Measurements from ENCODE around the gene LAMA3. TPM values are rescaled to one million over a fixed set of nuclear protein-coding genes. Genes with fewer than 3 reads are reported as not detected.

LAMA3 gene
- total RNA-seq, 4 donors from 2014 or later = 14.9 to 81.4 (median 69.3) TPM

DNA sequence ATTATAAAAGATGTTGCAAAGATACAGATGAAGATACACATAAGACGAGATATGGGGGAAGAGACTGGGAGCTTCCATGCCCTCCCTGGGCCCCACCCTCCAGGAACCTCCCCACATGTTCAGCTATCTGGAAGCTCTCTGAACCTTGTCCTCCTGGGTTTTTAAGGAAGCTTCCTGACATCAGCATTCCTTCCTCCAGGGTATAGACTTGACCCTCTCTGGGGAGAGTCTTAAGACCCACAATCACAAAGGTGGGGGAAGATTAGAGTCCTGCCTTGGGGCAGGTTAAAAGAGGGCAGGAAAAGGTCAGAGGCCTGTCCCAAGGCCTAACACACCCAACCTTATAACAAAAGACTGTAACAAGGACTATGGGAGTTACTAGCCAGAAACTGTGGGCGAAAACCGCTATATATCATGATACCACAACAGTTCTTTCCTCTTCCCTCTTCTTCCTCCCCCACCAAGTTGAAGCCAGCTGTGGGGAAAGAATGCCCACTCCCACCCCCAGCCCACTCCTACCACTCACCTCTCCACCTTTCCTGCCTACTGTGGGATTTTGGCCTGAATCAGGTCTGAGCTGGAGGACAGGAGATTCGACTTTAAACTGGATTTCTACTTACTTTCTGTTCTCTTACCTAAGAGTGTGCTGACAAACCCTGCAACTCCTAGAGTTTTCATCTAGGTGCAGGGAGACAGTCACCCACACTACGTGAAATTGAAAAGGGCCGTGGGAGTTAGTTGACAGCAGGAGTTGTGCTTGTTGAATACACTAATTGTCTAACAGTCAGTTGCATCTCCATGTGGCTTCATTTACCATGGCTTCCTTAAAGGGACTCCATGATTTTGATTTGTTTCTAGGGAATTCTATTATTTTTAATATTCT, 105.0 kb downstream of the LAMA3 start:
- Histone ChIP-seq H3K9me3 (no peaks in the 10 kb centered on the region), H3K4me3 (no peak overlapping the region), H3K27me3 (no peaks in the 10 kb centered on the region), H3K4me1 (no peaks in the 10 kb centered on the region), H3K36me3 (no peaks in the 10 kb centered on the region), H3K27ac (no peak overlapping the region)
- TF ChIP-seq POLR2A (IDR thresholded peaks at IDR 0.05) = no peak
- TF ChIP-seq, protein P1, sequence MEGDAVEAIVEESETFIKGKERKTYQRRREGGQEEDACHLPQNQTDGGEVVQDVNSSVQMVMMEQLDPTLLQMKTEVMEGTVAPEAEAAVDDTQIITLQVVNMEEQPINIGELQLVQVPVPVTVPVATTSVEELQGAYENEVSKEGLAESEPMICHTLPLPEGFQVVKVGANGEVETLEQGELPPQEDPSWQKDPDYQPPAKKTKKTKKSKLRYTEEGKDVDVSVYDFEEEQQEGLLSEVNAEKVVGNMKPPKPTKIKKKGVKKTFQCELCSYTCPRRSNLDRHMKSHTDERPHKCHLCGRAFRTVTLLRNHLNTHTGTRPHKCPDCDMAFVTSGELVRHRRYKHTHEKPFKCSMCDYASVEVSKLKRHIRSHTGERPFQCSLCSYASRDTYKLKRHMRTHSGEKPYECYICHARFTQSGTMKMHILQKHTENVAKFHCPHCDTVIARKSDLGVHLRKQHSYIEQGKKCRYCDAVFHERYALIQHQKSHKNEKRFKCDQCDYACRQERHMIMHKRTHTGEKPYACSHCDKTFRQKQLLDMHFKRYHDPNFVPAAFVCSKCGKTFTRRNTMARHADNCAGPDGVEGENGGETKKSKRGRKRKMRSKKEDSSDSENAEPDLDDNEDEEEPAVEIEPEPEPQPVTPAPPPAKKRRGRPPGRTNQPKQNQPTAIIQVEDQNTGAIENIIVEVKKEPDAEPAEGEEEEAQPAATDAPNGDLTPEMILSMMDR (IDR thresholded peaks at IDR 0.05) = no peak
- DNase-seq = no peak

DNA sequence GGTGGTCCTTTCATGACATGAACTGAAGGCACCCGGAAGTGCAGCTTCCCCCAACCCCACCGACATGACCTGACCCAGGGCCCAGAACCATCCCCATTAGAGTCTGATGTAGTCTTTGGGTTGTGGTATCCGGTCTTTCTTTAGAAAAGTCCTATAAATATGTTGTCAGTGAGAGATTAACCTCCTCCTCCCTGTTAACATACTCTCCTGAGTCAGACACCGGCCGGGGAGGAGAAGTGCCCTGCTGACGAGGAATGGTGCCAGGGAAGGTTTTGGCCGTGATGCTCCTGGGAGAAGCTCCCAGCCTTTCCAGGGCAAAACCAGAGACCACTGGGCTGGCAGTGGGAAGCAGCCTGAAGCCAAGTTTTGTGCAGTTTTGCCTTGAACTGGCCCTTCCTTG, 109.0 kb downstream of the LAMA3 start:
- Histone ChIP-seq H3K27me3 (no peaks in the 10 kb centered on the region), H3K27ac (no peak overlapping the region), H3K4me1 (no peaks in the 10 kb centered on the region), H3K9me3 (no peaks in the 10 kb centered on the region), H3K36me3 (no peaks in the 10 kb centered on the region), H3K4me3 (no peak overlapping the region)
- TF ChIP-seq, protein P1 (IDR thresholded peaks at IDR 0.05) = no peak
- no peak for TF ChIP-seq POLR2A (IDR thresholded peaks at IDR 0.05)
- DNase-seq = no peak

DNA sequence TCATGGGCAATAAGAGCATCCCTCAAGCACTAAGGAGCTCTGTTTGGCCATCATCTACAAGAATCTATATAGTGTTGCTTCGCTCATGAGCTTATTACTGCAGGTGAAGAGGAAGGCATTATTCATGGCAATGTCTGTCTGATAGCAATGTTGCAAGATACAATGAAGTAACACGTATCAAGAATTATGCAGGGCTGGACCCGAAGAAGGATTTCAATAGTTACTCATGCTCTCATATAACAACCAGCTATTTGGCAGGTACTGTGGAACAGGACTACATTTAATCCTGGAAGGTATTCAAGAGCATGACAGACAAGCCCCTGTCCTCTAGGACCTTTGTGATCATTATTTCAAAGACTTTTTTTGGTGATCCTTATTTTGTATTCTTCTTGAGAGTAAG, 109.6 kb downstream of the LAMA3 start:
- H3K36me3 ChIP-seq = no peaks in the 10 kb centered on the region
- H3K4me3 ChIP-seq = no peak overlapping the region
- H3K4me1 ChIP-seq = no peaks in the 10 kb centered on the region
- DNase-seq = no peak
- TF ChIP-seq POLR2A (IDR thresholded peaks at IDR 0.05) = no peak
- TF ChIP-seq, protein P1 (IDR thresholded peaks at IDR 0.05) = no peak
- H3K27ac ChIP-seq = no peak overlapping the region
- no peaks in the 10 kb centered on the region for H3K27me3 ChIP-seq
- H3K9me3 ChIP-seq = no peaks in the 10 kb centered on the region

DNA sequence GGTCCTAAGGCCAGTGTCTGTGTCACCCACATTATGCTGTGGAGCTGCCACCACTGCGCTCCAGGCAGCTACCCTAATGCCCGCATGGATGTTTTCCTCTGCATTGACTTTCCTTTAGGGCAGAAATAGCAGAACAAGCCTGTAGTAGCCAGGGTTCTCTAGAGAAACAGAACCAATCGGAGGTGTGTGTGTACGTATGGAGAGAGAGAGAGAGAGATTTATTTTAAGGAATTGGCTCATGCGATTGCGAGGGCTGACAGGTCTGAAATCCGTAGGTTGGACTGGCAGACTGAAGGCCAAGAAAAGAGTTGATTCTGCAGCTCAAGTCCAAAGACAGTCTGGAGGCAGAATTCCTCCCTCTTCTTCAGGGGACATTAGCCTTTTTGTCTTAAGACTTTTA, 110.3 kb downstream of the LAMA3 start:
- H3K9me3 ChIP-seq = no peaks in the 10 kb centered on the region
- TF ChIP-seq, protein P1 (IDR thresholded peaks at IDR 0.05) = no peak
- no peak for TF ChIP-seq POLR2A (IDR thresholded peaks at IDR 0.05)

DNA sequence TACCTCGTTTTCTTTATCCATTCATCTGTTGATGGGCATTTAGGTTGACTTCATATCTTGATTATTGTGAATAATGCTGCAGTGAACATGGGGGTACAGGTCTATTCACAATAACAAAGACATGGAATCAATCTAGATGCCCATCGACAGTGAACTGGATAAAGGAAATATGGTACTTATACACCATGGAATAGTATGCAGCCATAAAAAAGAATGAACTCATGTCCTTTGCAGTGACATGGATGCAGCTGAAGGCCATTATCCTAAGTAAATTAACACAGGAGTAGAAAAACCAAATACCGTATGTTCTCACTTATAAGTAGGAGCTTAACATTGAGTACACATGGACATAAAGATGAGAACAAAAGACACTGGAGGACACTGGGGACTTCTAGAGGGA, 111.6 kb downstream of the LAMA3 start:
- no peak overlapping the region for H3K4me3 ChIP-seq
- H3K27ac ChIP-seq = no peak overlapping the region
- TF ChIP-seq, protein P1 (IDR thresholded peaks at IDR 0.05) = no peak
- no peak for TF ChIP-seq POLR2A (IDR thresholded peaks at IDR 0.05)
- H3K4me1 ChIP-seq = no peaks in the 10 kb centered on the region
- H3K9me3 ChIP-seq = no peaks in the 10 kb centered on the region
- no peaks in the 10 kb centered on the region for H3K27me3 ChIP-seq
- no peak for DNase-seq
- H3K36me3 ChIP-seq = no peaks in the 10 kb centered on the region

More for the DNA sequence above, 110.3 kb downstream of the LAMA3 start:
- H3K4me1 ChIP-seq = no peaks in the 10 kb centered on the region
- no peaks in the 10 kb centered on the region for H3K36me3 ChIP-seq
- H3K27ac ChIP-seq = no peak overlapping the region
- no peak for DNase-seq
- no peaks in the 10 kb centered on the region for H3K27me3 ChIP-seq
- H3K4me3 ChIP-seq = no peak overlapping the region

Data from Peyer's patch (tissue), 4 donors.